H1 (cell line): ENCODE data around the gene DYNC2I2. TPM values are rescaled to one million over a fixed set of nuclear protein-coding genes. Genes with fewer than 3 reads are reported as not detected.

ENCODE experiments used
- CTCF ChIA-PET: fragments of 300-600 bp; sonication (Branson Sonifier 250); formaldehyde crosslinking; loops from one replicate; lab custom pipeline; 2021; ENCODE audit not compliant: partially characterized antibody; lab: Charles Lee
- POLR2A ChIA-PET: fragments of 300-600 bp; sonication (Branson Sonifier 250); formaldehyde crosslinking; loops from one replicate; lab custom pipeline; 2021; ENCODE audit warnings: inconsistent platforms; ENCODE audit not compliant: partially characterized antibody; lab: Charles Lee
- DNase-seq, 2 experiments: peaks; one replicate each; pipeline versions ENCODE4 v3.0.0 to v3.0.0-alpha.2; 2010 to 2022; ENCODE audit warnings: low spot score in 2 of 2, low read depth in 1 of 2, mixed read lengths in 1 of 2
- FAIRE-seq: peaks from 2 replicates; lab custom pipeline; 2011; peaks lifted over from hg19 to GRCh38; lab: Jason Lieb, UNC
- H2AFZ ChIP-seq: 2 replicates; pipeline ENCODE4 v1.8.1; 2012; ENCODE audit warnings: low read length, inconsistent platforms
- H2AK5ac ChIP-seq: 2 replicates; pipeline ENCODE4 v1.6.1; 2013; ENCODE audit warnings: low read depth, low read length
- H2BK120ac ChIP-seq: replicated peaks from 2 replicates; pipeline ENCODE3; 2013; ENCODE audit warnings: low read depth, low read length, inconsistent platforms
- H2BK12ac ChIP-seq: 2 replicates; pipeline ENCODE4 v1.6.1; 2013; ENCODE audit warnings: low read depth, low read length
- H2BK15ac ChIP-seq: 2 replicates; pipeline ENCODE4 v1.6.1; 2013; ENCODE audit warnings: low read length
- H2BK20ac ChIP-seq: 2 replicates; pipeline ENCODE4 v1.6.1; 2013; ENCODE audit warnings: low read length
- H2BK5ac ChIP-seq: 2 replicates; pipeline ENCODE4 v1.6.1; 2013; ENCODE audit warnings: low read depth, low read length
- H3K14ac ChIP-seq: 2 replicates; pipeline ENCODE4 v1.6.1; 2013; ENCODE audit warnings: inconsistent platforms; ENCODE audit not compliant: insufficient read length
- H3K18ac ChIP-seq: 2 replicates; pipeline ENCODE4 v1.6.1; 2013; ENCODE audit warnings: low read length; ENCODE audit errors: extremely low read depth
- H3K23ac ChIP-seq: 2 replicates; pipeline ENCODE4 v1.6.1; 2013; ENCODE audit warnings: inconsistent platforms; ENCODE audit not compliant: insufficient read length
- H3K23me2 ChIP-seq: 2 replicates; pipeline ENCODE4 v1.6.1; 2013; ENCODE audit warnings: low read depth, low read length
- H3K27ac ChIP-seq: 2 replicates; pipeline ENCODE4 v1.6.1; 2011; ENCODE audit warnings: low read depth, low read length, inconsistent platforms
- H3K27me3 ChIP-seq, 4 experiments: replicated peaks in 1 of 4; 1 replicate in 1 of 4; 2 replicates in 3 of 4; pipeline versions ENCODE4 v1.6.1 to v1.8.1; 2011 to 2013; ENCODE audit warnings: low read length in 3 of 4, mild to moderate bottlenecking in 3 of 4, inconsistent platforms in 2 of 4, mixed read lengths in 2 of 4, moderate library complexity in 1 of 4; ENCODE audit not compliant: control insufficient read depth in 3 of 4, insufficient read depth in 3 of 4; ENCODE audit errors: extremely low read depth in 1 of 4
- H3K36me3 ChIP-seq, 4 experiments: 2 replicates each; pipeline versions ENCODE4 v1.6.1 to v1.8.1; 2011 to 2013; ENCODE audit warnings: mild to moderate bottlenecking in 4 of 4, low read length in 3 of 4, moderate library complexity in 2 of 4, control low read depth in 1 of 4, inconsistent platforms in 1 of 4; ENCODE audit not compliant: insufficient read depth in 4 of 4, control insufficient read depth in 2 of 4
- H3K4ac ChIP-seq: replicated peaks from 2 replicates; pipeline ENCODE3; 2013; ENCODE audit warnings: low read length, low read depth, mixed read lengths, inconsistent platforms; ENCODE audit not compliant: insufficient read length
- H3K4me1 ChIP-seq, 4 experiments: replicated peaks in 1 of 4; 1 replicate in 1 of 4; 2 replicates in 3 of 4; pipeline versions ENCODE4 v1.6.1 to v1.8.1; 2011 to 2013; ENCODE audit warnings: low read length in 3 of 4, inconsistent platforms in 2 of 4, mixed read lengths in 1 of 4; ENCODE audit not compliant: insufficient read depth in 4 of 4, control insufficient read depth in 3 of 4
- H3K4me2 ChIP-seq, 2 experiments: 2 replicates each; pipeline versions ENCODE4 v1.6.1 to v1.8.1; 2011 to 2013; ENCODE audit warnings: low read depth in 2 of 2, low read length in 2 of 2, control low read depth in 1 of 2, inconsistent platforms in 1 of 2, mild to moderate bottlenecking in 1 of 2; ENCODE audit not compliant: insufficient read depth in 1 of 2
- H3K4me3 ChIP-seq, 4 experiments: fragments of 200-600, 300-600 bp in 1 of 4; sonication (generic), shearing (Covaris generic), sonication (Bioruptor Twin) in 1 of 4; 2 replicates each; pipeline versions ENCODE4 v1.5.1 to v1.8.1; 2011 to 2016; ENCODE audit warnings: low read length in 4 of 4, low read depth in 3 of 4, control low read depth in 2 of 4, inconsistent platforms in 2 of 4, mild to moderate bottlenecking in 2 of 4, mixed read lengths in 1 of 4, moderate library complexity in 1 of 4; ENCODE audit not compliant: insufficient read depth in 2 of 4; ENCODE audit errors: extremely low read depth in 1 of 4
- H3K56ac ChIP-seq: replicated peaks from 2 replicates; pipeline ENCODE3; 2013; ENCODE audit warnings: low read depth, mild to moderate bottlenecking, mixed read lengths, low read length, inconsistent platforms; ENCODE audit not compliant: insufficient read length
- H3K79me1 ChIP-seq: 2 replicates; pipeline ENCODE4 v1.6.1; 2013; ENCODE audit warnings: low read depth, low read length, control low read depth
- H3K79me2 ChIP-seq, 2 experiments: 2 replicates each; pipeline versions ENCODE4 v1.6.1 to v1.8.1; 2012 to 2013; ENCODE audit warnings: low read length in 2 of 2, mild to moderate bottlenecking in 2 of 2, inconsistent platforms in 1 of 2; ENCODE audit not compliant: insufficient read depth in 2 of 2, control insufficient read depth in 1 of 2
- H3K9ac ChIP-seq, 4 experiments: replicated peaks in 1 of 4; 1 replicate in 1 of 4; 2 replicates in 3 of 4; pipeline versions ENCODE4 v1.6.1 to v1.8.1; 2011 to 2013; ENCODE audit warnings: low read depth in 3 of 4, low read length in 3 of 4, control low read depth in 2 of 4, mild to moderate bottlenecking in 2 of 4, moderate library complexity in 2 of 4, inconsistent platforms in 1 of 4; ENCODE audit errors: extremely low read depth in 1 of 4
- H3K9me3 ChIP-seq, 2 experiments: 2 replicates each; pipeline versions ENCODE4 v1.6.1 to v1.8.1; 2012 to 2013; ENCODE audit warnings: mild to moderate bottlenecking in 2 of 2, moderate library complexity in 2 of 2, control low read depth in 1 of 2, inconsistent platforms in 1 of 2, low read depth in 1 of 2, low read length in 1 of 2, mixed read lengths in 1 of 2; ENCODE audit not compliant: insufficient read depth in 2 of 2
- H4K20me1 ChIP-seq, 2 experiments: replicated peaks in 1 of 2; 2 replicates each; pipeline versions ENCODE3 to v1.8.1; 2011 to 2013; ENCODE audit warnings: inconsistent platforms in 2 of 2, low read length in 2 of 2, mild to moderate bottlenecking in 1 of 2; ENCODE audit not compliant: insufficient read depth in 2 of 2, control insufficient read depth in 1 of 2
- H4K5ac ChIP-seq: 2 replicates; pipeline ENCODE4 v1.6.1; 2013; ENCODE audit warnings: low read length, low read depth, mixed read lengths, inconsistent platforms; ENCODE audit not compliant: insufficient read length
- H4K8ac ChIP-seq: 2 replicates; pipeline ENCODE4 v1.8.0; 2013; ENCODE audit warnings: mild to moderate bottlenecking, moderate library complexity, low read length, inconsistent platforms; ENCODE audit not compliant: insufficient read depth; ENCODE audit errors: extremely low read depth
- H4K91ac ChIP-seq: replicated peaks from 2 replicates; pipeline ENCODE3; 2013; ENCODE audit warnings: low read length, mixed read lengths, inconsistent platforms; ENCODE audit not compliant: insufficient read length
- JUND ChIP-seq: IDR thresholded peaks from 2 replicates; pipeline ENCODE4 v1.6.1; 2011; ENCODE audit warnings: mild to moderate bottlenecking, improper control_type of control experiment, low read length
- RNF2 ChIP-seq: fragments of 200-900, 300-1000 bp; sonication (generic); IDR thresholded peaks from 2 replicates; pipeline ENCODE4 v1.7.1; 2016; ENCODE audit warnings: borderline replicate concordance, low read depth, mild to moderate bottlenecking, antibody characterized with exemption, low read length; ENCODE audit not compliant: poor library complexity, severe bottlenecking; ENCODE audit errors: missing control alignments
- RXRA ChIP-seq: IDR thresholded peaks from 2 replicates; pipeline ENCODE4 v1.6.1; 2011; ENCODE audit warnings: low read depth, mild to moderate bottlenecking, low read length, moderate library complexity; ENCODE audit not compliant: insufficient read depth
- SIX5 ChIP-seq: IDR thresholded peaks from 2 replicates; pipeline ENCODE4 v1.6.1; 2011; ENCODE audit warnings: mild to moderate bottlenecking, low read depth, low read length
- SP2 ChIP-seq: IDR thresholded peaks from 2 replicates; pipeline ENCODE4 v1.6.1; 2012; ENCODE audit warnings: mild to moderate bottlenecking, low read length, inconsistent platforms
- SUZ12 ChIP-seq: fragments of 200-600 bp; sonication (generic); IDR thresholded peaks from 2 replicates; pipeline ENCODE4 v1.6.1; 2012; ENCODE audit warnings: mild to moderate bottlenecking, inconsistent platforms, low read length, moderate library complexity, mixed read lengths
- TAF1 ChIP-seq: IDR thresholded peaks from 2 replicates; pipeline ENCODE4 v1.6.1; 2011; ENCODE audit warnings: mild to moderate bottlenecking, low read depth, low read length
- TBP ChIP-seq: IDR thresholded peaks from 2 replicates; pipeline ENCODE4 v1.6.1; 2011; ENCODE audit warnings: low read depth, low read length, improper control_type of control experiment
- WGBS, 2 experiments: shearing (Covaris generic) in 1 of 2; methylation state at CpG; one replicate each; pipeline versions ENCODE4 v1.1.6 to v1.1.7; 2013 to 2015; ENCODE audit warnings: low lambda C conversion rate in 2 of 2, mixed read lengths in 2 of 2, inconsistent platforms in 1 of 2, low coverage in 1 of 2, missing lambda C conversion rate in 1 of 2; ENCODE audit not compliant: insufficient replicate concordance in 2 of 2, insufficient coverage in 1 of 2, insufficient read length in 1 of 2; ENCODE audit errors: extremely low coverage in 1 of 2, missing lambda C conversion rate in 1 of 2; 5-methylcytosine and 5-hydroxymethylcytosine counted together
- polyA plus RNA-seq, 7 experiments: library from polyadenylated mRNA; depleted of rRNA in 3 of 7; stranded (reverse) in 5 of 7; unstranded in 2 of 7; fragments of >200 nt in 5 of 7; fragments of 200-250 nt in 2 of 7; gene quantifications; 1 replicate in 5 of 7; 2 replicates in 1 of 7; 4 replicates in 1 of 7; pipeline versions ENCODE4 v1.2.1 to v1.2.3, GENCODE V29; 2011 to 2013; ENCODE audit warnings: missing spikeins in 2 of 7, mixed read lengths in 2 of 7
- total RNA-seq: library from RNA; stranded (reverse); fragmentation: NEBNext Ultra II Directional; extraction: Animal tissue kit (Norgen Biotek cat#: 25700); gene quantifications from 2 replicates; pipeline ENCODE4 v1.2.1, GENCODE V29; 2021
- TF ChIP-seq, protein P1 (sequence below): IDR thresholded peaks from 2 replicates; pipeline ENCODE4 v1.6.1; 2012; ENCODE audit warnings: low read length, inconsistent platforms

The DYNC2I2 gene
- total and polyA plus RNA-seq, 2 of the 8 experiments (the other 6 are each of a cell fraction or from before 2014, with no cell fraction given), result 58.0 to 78.5 TPM

DNA sequence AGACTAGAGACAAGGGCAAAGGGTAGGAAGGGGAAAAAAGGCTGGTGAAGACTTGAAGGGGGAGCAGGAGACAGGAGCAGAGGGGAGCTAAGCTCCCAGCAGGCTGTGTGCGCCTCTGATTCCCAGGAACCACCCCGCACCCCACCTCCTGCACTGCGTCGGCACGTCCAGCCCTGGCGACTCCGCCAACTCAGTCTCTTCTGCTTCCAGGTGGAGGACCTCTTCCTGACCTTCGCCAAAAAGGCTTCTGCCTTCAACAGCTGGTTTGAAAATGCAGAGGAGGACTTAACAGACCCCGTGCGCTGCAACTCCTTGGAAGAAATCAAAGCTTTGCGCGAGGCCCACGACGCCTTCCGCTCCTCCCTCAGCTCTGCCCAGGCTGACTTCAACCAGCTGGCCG lies 30.5 kb downstream of the DYNC2I2 start:
- H3K9ac ChIP-seq, result no peak overlapping the region
- no peak overlapping the region for H4K5ac ChIP-seq
- no peaks in the 10 kb centered on the region for H3K4me1 ChIP-seq
- POLR2A ChIA-PET, result interaction anchor here (0.7 to 5.3 kb wide), 4 partner anchors 8 to 70 kb away, joined by 3 to 28 read pairs (median 5); no protein-coding TSS in a partner anchor
- no peak overlapping the region for H3K14ac ChIP-seq
- 91% methylated on average over 16 of the region's 16 CpGs; no CpG with 5 or more reads in 1 of the 2 experiments for WGBS, 2 experiments
- H3K4ac ChIP-seq, result no peak overlapping the region
- FAIRE-seq (no peak), DNase-seq (no peak)
- no peak overlapping the region for H3K56ac ChIP-seq
- H2BK20ac ChIP-seq, result no peak overlapping the region
- H3K27ac ChIP-seq, result no peak overlapping the region
- H4K8ac ChIP-seq, result no peak overlapping the region
- no peaks in the 10 kb centered on the region for H3K23me2 ChIP-seq
- peaks cover 5% of the 10 kb centered on the region for H3K79me1 ChIP-seq
- H4K91ac ChIP-seq, result no peak overlapping the region
- H3K27me3 ChIP-seq, result no peaks in the 10 kb centered on the region
- H3K4me2 ChIP-seq, result no peak overlapping the region
- H3K36me3 ChIP-seq, result peaks cover 21 to 47% (median 35%) of the 10 kb centered on the region in 4 experiments
- H2BK120ac ChIP-seq, result no peak overlapping the region
- H2AFZ ChIP-seq, result no peak overlapping the region
- no peak for TF ChIP-seq TAF1
- TF ChIP-seq SP2, result no peak
- TF ChIP-seq TBP, result no peak
- TF ChIP-seq SIX5, result no peak
- no peak for TF ChIP-seq SUZ12
- no peak for TF ChIP-seq RNF2
- TF ChIP-seq, protein P1, sequence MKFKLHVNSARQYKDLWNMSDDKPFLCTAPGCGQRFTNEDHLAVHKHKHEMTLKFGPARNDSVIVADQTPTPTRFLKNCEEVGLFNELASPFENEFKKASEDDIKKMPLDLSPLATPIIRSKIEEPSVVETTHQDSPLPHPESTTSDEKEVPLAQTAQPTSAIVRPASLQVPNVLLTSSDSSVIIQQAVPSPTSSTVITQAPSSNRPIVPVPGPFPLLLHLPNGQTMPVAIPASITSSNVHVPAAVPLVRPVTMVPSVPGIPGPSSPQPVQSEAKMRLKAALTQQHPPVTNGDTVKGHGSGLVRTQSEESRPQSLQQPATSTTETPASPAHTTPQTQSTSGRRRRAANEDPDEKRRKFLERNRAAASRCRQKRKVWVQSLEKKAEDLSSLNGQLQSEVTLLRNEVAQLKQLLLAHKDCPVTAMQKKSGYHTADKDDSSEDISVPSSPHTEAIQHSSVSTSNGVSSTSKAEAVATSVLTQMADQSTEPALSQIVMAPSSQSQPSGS, result no peak
- no peak for TF ChIP-seq RXRA
- no peak for TF ChIP-seq JUND
- H2BK12ac ChIP-seq, result no peak overlapping the region
- H3K4me3 ChIP-seq, result no peak overlapping the region
- H2AK5ac ChIP-seq, result no peak overlapping the region
- H3K9me3 ChIP-seq, result no peaks in the 10 kb centered on the region
- peaks cover 3 to 17% of the 10 kb centered on the region in 2 experiments for H4K20me1 ChIP-seq
- H2BK5ac ChIP-seq, result no peak overlapping the region
- no peak overlapping the region for H2BK15ac ChIP-seq
- no peaks in the 10 kb centered on the region for H3K79me2 ChIP-seq
- no peak overlapping the region for H3K18ac ChIP-seq
- no peak overlapping the region for H3K23ac ChIP-seq
- CTCF ChIA-PET, result interaction anchor here (0.6 to 2.6 kb wide), 6 partner anchors 9 to 367 kb away, joined by 3 to 13 read pairs (median 4); no protein-coding TSS in a partner anchor
